Endometrial microvascular endothelial cells (primary cell): Measurements from ENCODE around the gene ZCCHC14. TPM values are rescaled to one million over a fixed set of nuclear protein-coding genes. Genes with fewer than 3 reads are reported as not detected.

Experiments used
- in situ Hi-C: cut with HindIII; loops from 2 replicates; pipeline ENCODE4 v1.10.0; 2017; ENCODE audit warnings: low sequenced_read_pairs, low pct_unique_long_range_greater_than_20kb; ENCODE audit errors: inconsistent ontology term
- total RNA-seq: library from RNA; depleted of rRNA; stranded (reverse); fragments of >200 nt; gene quantifications from one replicate; pipeline ENCODE4 v1.2.3, GENCODE V29; 2015; ENCODE audit errors: inconsistent ontology term

The ZCCHC14 gene
- total RNA-seq, 1 donor from 2014 or later = 3.7 TPM

GRCh38 chr16:87361916-87362619 is 130.8 kb downstream of the ZCCHC14 start:
- in situ Hi-C loops = no loop called here

- in situ Hi-C loops = no loop called here
These were observed 131.8 kb downstream of the ZCCHC14 start for GRCh38 chr16:87360862-87361610.

GRCh38 chr16:87359121-87359520 is 133.7 kb downstream of the ZCCHC14 start:
- in situ Hi-C loops = no loop called here

GRCh38 chr16:87358696-87359095 is 134.1 kb downstream of the ZCCHC14 start:
- in situ Hi-C loops = no loop called here

GRCh38 chr16:87358250-87358649 is 134.6 kb downstream of the ZCCHC14 start:
- in situ Hi-C loops = no loop called here

- in situ Hi-C loops = no loop called here
These were observed 136.4 kb downstream of the ZCCHC14 start for GRCh38 chr16:87356491-87356853.

Other genes with a start within 250 kb of the ZCCHC14 start
- gene C16orf95, start 175.6 kb downstream of the ZCCHC14 start, total RNA-seq = 3.8 TPM
- gene FBXO31, start 109.2 kb downstream of the ZCCHC14 start, total RNA-seq = 25.2 TPM
- gene MAP1LC3B, start 100.7 kb downstream of the ZCCHC14 start, total RNA-seq = 54.4 TPM
- not detected for gene JPH3, start 109.5 kb upstream of the ZCCHC14 start, total RNA-seq